Glutamatergic neuron (in vitro differentiated cells): ENCODE measurements around the gene NR4A1. TPM values are rescaled to one million over a fixed set of nuclear protein-coding genes. Genes with fewer than 3 reads are reported as not detected.

Source experiments
- DNase-seq: peaks from one replicate; pipeline ENCODE4 v3.0.0; 2022
- H3K27ac Mint-ChIP-seq: one replicate; pipeline ENCODE4 v1.8.0; 2020; ENCODE audit warnings: mild to moderate bottlenecking, mixed read lengths, inconsistent platforms; ENCODE audit not compliant: unreplicated experiment
- H3K27me3 Mint-ChIP-seq: one replicate; pipeline ENCODE4 v1.8.0; 2020; ENCODE audit warnings: mild to moderate bottlenecking, moderate library complexity, mixed read lengths, inconsistent platforms; ENCODE audit not compliant: unreplicated experiment
- H3K36me3 Mint-ChIP-seq: one replicate; pipeline ENCODE4 v1.8.0; 2020; ENCODE audit warnings: mild to moderate bottlenecking, mixed read lengths, inconsistent platforms; ENCODE audit not compliant: unreplicated experiment
- H3K4me1 Mint-ChIP-seq: one replicate; pipeline ENCODE4 v1.8.0; 2020; ENCODE audit warnings: mild to moderate bottlenecking, low read depth, mixed read lengths, inconsistent platforms; ENCODE audit not compliant: unreplicated experiment
- H3K4me3 Mint-ChIP-seq: one replicate; pipeline ENCODE4 v1.8.0; 2020; ENCODE audit warnings: mild to moderate bottlenecking, mixed read lengths, inconsistent platforms; ENCODE audit not compliant: unreplicated experiment
- H3K9me3 Mint-ChIP-seq: one replicate; pipeline ENCODE4 v1.8.0; 2020; ENCODE audit warnings: mild to moderate bottlenecking, moderate library complexity, mixed read lengths, inconsistent platforms; ENCODE audit not compliant: unreplicated experiment
- long read RNA-seq: library from polyadenylated mRNA; unstranded; transcript quantifications from one replicate; pipeline ENCODE4 v2.0.0, GENCODE V29; 2020; ENCODE audit not compliant: unreplicated experiment
- total RNA-seq: library from RNA; stranded (reverse); fragmentation: NEBNext Ultra II Directional; extraction: Animal tissue kit (Norgen Biotek cat#: 25700); gene quantifications from one replicate; pipeline ENCODE4 v1.2.1, GENCODE V29; 2021; ENCODE audit not compliant: unreplicated experiment
- TF ChIP-seq, protein P1 (sequence below): fragments of 200-600 bp; sonication (generic); IDR thresholded peaks from one replicate; pipeline ENCODE4 v1.5.0; 2021; ENCODE audit not compliant: partially characterized antibody, unreplicated experiment

NR4A1 gene
- total RNA-seq, result 8.5 TPM
- long read RNA-seq, partial matches to known transcripts, result 0 of 1 reads
- long read RNA-seq, other reads (novel, unspliced or antisense), result 1 of 1 reads

DNA sequence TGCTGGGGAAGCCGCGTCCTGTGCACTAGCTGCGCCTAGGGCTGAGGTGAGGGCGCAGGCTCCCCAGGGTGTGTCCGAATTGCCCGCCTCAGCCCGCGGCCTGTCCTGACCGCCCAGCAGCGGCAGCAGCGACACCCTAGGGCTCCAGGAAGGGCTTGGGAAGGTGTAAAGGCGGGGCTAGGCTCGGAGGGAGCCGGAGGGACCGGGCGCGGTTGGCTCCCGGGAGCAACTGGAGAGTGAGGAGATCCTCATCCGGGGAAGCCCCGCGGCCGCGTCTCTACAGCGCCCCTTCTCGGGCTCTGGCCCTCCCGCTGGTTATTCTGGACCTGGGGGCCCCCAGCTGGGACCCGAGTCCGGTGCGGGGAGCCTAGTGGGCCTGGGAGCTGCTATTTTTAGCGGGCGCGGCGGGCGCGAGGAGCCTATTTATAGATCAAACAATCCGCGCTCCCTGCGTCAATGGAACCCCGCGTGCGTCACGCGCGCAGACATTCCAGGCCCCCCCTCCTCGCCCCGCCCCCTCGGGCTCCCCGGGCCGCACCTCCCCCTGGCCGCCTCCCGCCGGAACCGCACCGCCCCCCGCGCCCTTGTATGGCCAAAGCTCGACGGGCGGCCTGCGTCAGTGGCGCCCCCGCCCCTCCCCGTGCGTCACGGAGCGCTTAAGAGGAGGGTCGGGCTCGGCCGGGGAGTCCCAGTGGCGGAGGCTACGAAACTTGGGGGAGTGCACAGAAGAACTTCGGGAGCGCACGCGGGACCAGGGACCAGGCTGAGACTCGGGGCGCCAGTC is at the start of gene NR4A1:
Gene NR4A1 (plus strand): TSS at position 685 of the 784 bp plus-strand sequence. CDS start 2,887 bp downstream, outside the sequence.
- H3K27ac Mint-ChIP-seq, result no peak within 1 kb of the TSS
- DNase-seq, result peak; percentile 84

DNA sequence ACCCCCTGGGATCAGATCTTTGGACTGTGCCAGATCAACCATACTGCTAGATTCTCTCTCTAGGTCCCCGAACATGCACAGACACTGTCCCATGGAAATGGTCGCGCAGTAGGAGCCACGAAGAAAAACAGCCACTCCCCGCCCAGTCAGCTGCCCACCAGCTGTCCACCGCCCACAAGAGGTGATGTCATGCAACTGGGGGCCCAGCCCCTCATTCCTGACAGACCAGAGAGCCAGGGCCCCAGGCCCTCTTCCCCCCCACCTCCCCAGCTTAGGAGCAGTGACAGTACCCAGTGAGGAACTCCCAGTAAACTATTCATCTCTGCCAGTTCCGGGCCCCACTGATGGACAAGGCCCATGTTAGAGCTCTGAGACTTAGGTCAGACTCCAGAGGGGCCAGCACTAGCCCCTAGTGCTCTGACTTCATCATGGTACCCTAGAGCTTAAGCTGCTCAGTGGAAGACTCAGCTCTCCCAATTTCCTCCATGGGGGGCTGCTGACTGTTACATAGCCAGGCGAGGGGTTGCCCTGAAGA is 48.2 kb upstream of the NR4A1 start:
- Mint-ChIP-seq H3K4me1 (peaks cover 38% of the 10 kb centered on the region), H3K4me3 (peak overlapping the region; percentile 28), H3K27me3 (peaks cover 12% of the 10 kb centered on the region), H3K27ac (peak overlapping the region; percentile 31), H3K9me3 (peaks cover 11% of the 10 kb centered on the region), H3K36me3 (peaks cover 9% of the 10 kb centered on the region)
- no peak for DNase-seq
- TF ChIP-seq, protein P1, sequence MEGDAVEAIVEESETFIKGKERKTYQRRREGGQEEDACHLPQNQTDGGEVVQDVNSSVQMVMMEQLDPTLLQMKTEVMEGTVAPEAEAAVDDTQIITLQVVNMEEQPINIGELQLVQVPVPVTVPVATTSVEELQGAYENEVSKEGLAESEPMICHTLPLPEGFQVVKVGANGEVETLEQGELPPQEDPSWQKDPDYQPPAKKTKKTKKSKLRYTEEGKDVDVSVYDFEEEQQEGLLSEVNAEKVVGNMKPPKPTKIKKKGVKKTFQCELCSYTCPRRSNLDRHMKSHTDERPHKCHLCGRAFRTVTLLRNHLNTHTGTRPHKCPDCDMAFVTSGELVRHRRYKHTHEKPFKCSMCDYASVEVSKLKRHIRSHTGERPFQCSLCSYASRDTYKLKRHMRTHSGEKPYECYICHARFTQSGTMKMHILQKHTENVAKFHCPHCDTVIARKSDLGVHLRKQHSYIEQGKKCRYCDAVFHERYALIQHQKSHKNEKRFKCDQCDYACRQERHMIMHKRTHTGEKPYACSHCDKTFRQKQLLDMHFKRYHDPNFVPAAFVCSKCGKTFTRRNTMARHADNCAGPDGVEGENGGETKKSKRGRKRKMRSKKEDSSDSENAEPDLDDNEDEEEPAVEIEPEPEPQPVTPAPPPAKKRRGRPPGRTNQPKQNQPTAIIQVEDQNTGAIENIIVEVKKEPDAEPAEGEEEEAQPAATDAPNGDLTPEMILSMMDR, result no peak

More for the DNA sequence above, at the start of gene NR4A1:
- H3K36me3 Mint-ChIP-seq, result no peaks in the 10 kb centered on the region
- H3K9me3 Mint-ChIP-seq, result peaks cover 5% of the 10 kb centered on the region
- H3K27me3 Mint-ChIP-seq, result peaks cover 18% of the 10 kb centered on the region
- H3K4me3 Mint-ChIP-seq, result peak within 1 kb of the TSS; percentile 68
- H3K4me1 Mint-ChIP-seq, result peaks cover 6% of the 10 kb centered on the region
- TF ChIP-seq, protein P1, result no peak

DNA sequence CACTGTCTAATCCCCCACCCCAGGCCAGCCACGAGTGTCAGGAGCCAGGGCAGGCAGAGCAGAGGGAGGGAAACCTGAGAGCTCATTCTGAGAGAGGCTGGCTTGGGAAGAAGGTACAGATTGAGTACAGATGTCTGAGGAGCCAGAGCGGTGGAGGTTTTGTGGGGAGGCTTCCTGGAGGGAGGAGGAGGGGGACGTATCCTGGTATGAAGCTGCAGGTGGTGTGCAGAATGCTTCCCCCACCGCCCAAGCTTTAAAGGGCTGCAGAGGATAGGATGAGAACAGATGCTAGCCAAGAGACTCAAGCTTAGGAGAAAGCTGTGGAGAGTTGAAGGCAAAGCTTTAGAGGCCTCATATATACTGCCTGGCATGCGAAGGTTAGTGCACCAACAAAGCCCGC is 47.7 kb upstream of the NR4A1 start:
- TF ChIP-seq, protein P1, result no peak
- DNase-seq, result no peak
- peaks cover 11% of the 10 kb centered on the region for H3K9me3 Mint-ChIP-seq
- H3K36me3 Mint-ChIP-seq, result peaks cover 9% of the 10 kb centered on the region
- H3K4me3 Mint-ChIP-seq, result peak overlapping the region; percentile 20
- peak overlapping the region; percentile 31 for H3K27ac Mint-ChIP-seq
- H3K27me3 Mint-ChIP-seq, result peaks cover 12% of the 10 kb centered on the region
- peaks cover 40% of the 10 kb centered on the region for H3K4me1 Mint-ChIP-seq

DNA sequence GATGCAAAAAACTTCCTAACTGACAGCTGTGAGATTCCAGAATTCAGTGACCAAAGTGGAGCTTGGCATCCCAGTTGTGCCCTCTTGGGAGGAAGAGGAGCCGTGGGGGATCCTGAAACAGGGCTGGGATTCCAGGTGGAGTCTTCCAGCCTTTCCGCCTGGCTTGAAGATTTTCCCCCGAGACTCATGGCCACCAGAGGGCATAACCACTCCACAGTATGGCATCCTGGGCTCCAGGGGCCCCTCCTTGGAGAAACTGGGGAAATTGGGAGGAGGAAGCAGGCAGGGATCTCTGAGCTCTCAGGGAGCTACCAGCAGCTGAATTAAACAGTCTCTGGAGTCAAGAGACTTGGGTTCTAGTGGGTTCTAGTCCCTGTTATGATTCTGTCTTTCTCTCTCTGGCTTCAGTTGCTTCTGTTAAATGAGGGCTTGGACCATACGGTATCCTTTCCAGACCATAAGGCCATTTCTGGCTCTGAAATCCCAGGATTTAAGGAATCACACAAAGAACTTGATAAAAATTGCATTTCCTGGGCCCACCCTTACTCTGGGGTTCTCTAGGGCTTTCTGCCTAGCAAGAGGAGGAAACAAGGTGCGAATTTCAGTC is 47.1 kb upstream of the NR4A1 start:
- DNase-seq, result no peak
- H3K27ac Mint-ChIP-seq, result no peak overlapping the region
- peaks cover 11% of the 10 kb centered on the region for H3K9me3 Mint-ChIP-seq
- peaks cover 12% of the 10 kb centered on the region for H3K27me3 Mint-ChIP-seq
- H3K4me1 Mint-ChIP-seq, result peaks cover 40% of the 10 kb centered on the region
- peak overlapping the region; percentile 18 for H3K4me3 Mint-ChIP-seq
- H3K36me3 Mint-ChIP-seq, result peaks cover 9% of the 10 kb centered on the region
- TF ChIP-seq, protein P1, result no peak
